Retinal pigment epithelial cell (primary cell): Measurements from ENCODE around the gene CLSTN2.

Experiments used
- DNase-seq: peaks from one replicate; pipeline ENCODE4 v3.0.0-alpha.2; 2010; ENCODE audit warnings: low read depth
- H3K4me3 ChIP-seq: 2 replicates; pipeline ENCODE4 v1.5.1; 2011; ENCODE audit warnings: mild to moderate bottlenecking, low read length, control low read depth, moderate library complexity
- TF ChIP-seq, protein P1 (sequence below): conservative IDR thresholded peaks from 2 replicates; pipeline ENCODE4 v1.5.1; 2011; ENCODE audit warnings: low read depth, low read length, control low read depth, inconsistent platforms

CLSTN2 gene

DNA sequence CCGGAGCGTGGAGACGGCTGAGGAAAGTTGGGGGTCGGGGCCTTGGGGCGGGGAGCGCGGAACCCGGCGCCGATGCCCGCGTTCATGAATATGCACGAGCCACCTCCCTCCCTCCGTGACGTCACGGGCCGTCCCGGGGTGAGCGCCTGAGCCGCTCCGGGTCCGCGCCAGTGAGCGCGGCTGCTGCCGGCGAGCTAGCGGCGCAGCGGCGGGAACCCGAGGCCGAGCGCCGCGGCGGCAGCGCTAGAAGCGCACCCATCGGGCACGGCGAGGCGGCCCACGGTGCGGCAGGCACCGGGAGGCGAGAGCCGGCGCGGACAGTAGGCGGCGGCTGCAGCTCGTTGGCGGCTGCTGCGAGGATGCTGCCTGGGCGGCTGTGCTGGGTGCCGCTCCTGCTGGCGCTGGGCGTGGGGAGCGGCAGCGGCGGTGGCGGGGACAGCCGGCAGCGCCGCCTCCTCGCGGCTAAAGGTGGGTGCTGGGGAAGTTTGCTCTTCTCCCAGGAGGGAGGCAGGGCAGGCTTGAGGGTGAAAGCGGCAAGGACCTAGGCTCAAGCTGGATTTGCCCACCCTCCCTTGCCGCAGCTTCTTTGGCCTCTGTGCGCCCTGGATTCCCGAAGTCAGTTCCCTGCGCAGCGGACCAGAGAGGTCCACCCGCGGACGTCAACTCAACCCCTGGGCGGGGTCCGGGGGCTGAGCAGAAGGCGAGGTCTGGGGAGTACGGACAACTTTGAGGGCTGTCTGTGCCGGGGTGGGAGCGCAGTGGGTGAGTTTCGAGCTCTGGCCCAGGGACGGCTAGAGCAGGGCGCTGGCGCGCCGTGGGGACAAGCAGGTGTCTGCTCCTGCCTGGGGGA is at the start of gene CLSTN2:
TSS of gene CLSTN2 (plus strand) at position 170 of the 850 bp plus-strand sequence.
- DNase-seq: no peak
- peak within 1 kb of the TSS; percentile 86 for H3K4me3 ChIP-seq
- TF ChIP-seq, protein P1, sequence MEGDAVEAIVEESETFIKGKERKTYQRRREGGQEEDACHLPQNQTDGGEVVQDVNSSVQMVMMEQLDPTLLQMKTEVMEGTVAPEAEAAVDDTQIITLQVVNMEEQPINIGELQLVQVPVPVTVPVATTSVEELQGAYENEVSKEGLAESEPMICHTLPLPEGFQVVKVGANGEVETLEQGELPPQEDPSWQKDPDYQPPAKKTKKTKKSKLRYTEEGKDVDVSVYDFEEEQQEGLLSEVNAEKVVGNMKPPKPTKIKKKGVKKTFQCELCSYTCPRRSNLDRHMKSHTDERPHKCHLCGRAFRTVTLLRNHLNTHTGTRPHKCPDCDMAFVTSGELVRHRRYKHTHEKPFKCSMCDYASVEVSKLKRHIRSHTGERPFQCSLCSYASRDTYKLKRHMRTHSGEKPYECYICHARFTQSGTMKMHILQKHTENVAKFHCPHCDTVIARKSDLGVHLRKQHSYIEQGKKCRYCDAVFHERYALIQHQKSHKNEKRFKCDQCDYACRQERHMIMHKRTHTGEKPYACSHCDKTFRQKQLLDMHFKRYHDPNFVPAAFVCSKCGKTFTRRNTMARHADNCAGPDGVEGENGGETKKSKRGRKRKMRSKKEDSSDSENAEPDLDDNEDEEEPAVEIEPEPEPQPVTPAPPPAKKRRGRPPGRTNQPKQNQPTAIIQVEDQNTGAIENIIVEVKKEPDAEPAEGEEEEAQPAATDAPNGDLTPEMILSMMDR: peak; percentile 22

GRCh38 chr3:139887431-139887830 is 47.6 kb upstream of the CLSTN2 start:
- DNase-seq: no peak
- TF ChIP-seq, protein P1: no peak
- H3K4me3 ChIP-seq: no peak overlapping the region

DNA sequence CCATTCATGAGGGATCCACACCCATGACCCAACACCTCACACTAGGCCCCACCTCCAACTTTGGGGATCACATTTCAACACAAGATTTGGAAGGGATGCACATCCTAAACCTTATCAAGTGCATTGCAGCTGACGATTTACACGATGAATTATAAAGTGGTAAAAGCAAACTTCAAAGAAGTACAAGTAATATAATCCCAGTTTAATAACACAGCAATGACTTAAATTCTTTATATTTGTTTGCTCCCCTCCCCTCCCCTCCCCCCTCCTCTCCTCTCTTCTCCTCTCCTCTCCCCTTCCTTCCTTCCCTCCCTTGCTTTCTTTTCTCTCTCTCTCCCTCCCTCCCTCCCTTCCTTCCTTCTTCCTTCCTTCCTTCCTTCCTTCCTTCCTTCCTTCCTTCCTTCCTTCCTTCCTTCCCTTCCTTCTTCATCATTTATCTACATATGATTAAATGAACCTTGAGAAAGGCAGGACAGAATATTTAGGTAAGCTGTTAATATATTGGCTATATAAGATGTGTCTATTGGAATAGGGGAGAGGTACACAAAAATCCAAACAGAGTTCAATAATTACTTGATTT is 46.3 kb upstream of the CLSTN2 start:
- DNase-seq: no peak
- no peak overlapping the region for H3K4me3 ChIP-seq
- TF ChIP-seq, protein P1: no peak

DNA sequence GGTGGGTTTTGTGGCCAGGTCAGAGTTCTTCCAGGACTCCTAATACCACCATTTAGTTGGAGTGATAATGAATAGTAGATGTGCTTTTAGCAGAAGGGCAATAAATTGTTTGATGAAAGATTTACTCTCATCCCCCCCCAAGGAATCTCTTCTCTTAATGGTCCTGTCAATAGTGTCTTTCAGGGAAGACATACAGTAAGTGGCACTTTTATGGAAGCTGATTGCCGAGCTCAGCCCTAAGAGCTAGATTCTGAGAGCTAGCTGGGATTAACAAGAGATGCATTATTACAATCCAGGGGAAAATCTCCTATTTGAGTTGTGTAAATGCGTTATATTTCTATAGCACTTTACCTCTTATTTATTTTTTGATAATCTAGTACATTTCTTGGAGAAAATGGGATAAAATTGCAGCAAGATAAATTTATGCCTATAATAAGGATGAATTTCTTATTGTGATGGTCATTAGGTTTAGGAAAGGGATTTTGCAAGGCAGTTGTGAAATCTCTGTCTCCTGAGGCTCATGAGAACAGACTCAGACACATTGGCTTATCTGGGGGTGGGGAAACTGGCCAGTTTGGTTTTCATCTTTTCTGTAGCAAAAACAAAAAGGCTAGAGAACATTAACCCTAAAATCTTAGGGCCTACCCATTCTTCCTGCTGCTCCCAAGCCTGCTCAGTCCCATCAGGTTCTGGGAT is 41.6 kb upstream of the CLSTN2 start:
- no peak overlapping the region for H3K4me3 ChIP-seq
- TF ChIP-seq, protein P1: no peak
- DNase-seq: no peak

- TF ChIP-seq, protein P1: no peak
Observed at GRCh38 chr3:139893963-139894642, 40.9 kb upstream of the CLSTN2 start.

GRCh38 chr3:139894643-139894989 is 40.4 kb upstream of the CLSTN2 start:
- no peak for DNase-seq
- TF ChIP-seq, protein P1: no peak
- H3K4me3 ChIP-seq: no peak overlapping the region

More at GRCh38 chr3:139893963-139894642, 40.9 kb upstream of the CLSTN2 start:
- DNase-seq: no peak
- H3K4me3 ChIP-seq: no peak overlapping the region
